C4-2B (cell line): ENCODE data around the gene TWF2.
A peak's percentile ranks its signal among the peaks of the same experiment; 100 is the strongest.

Source experiments
- H3K27ac ChIP-seq: fragments of 450-650 bp; 2 replicates; pipeline ENCODE4 v1.5.1; 2017
- CTCF ChIP-seq: fragments of 450-650 bp; conservative IDR thresholded peaks from 2 replicates; pipeline ENCODE4 v1.5.1; 2017; ENCODE audit warnings: mild to moderate bottlenecking
- ZFX ChIP-seq: fragments of 450-650 bp; IDR thresholded peaks from 2 replicates; pipeline ENCODE4 v1.6.1; 2017

Gene TWF2

GRCh38 chr3:52223449-52224408 is 15.2 kb downstream of the TWF2 start:
- TF ChIP-seq ZFX: no peak
- no peak overlapping the region for H3K27ac ChIP-seq

- no peak overlapping the region for H3K27ac ChIP-seq
- TF ChIP-seq ZFX (no peak), CTCF (no peak)
These were observed 16.4 kb downstream of the TWF2 start for GRCh38 chr3:52222319-52223221.

- no peak for TF ChIP-seq CTCF
- no peak for TF ChIP-seq ZFX
- no peak overlapping the region; the same call in 1 of the 2 replicates for H3K27ac ChIP-seq
These were observed 17.2 kb downstream of the TWF2 start for GRCh38 chr3:52221563-52222318.

GRCh38 chr3:52221141-52221562 is 17.8 kb downstream of the TWF2 start:
- H3K27ac ChIP-seq: peak overlapping the region; percentile 5; the same call in 1 of the 2 replicates
- TF ChIP-seq ZFX (no peak), CTCF (no peak)

GRCh38 chr3:52220380-52221026 is 18.5 kb downstream of the TWF2 start:
- H3K27ac ChIP-seq: peak overlapping the region; percentile 5; the same call in 1 of the 2 replicates
- TF ChIP-seq CTCF (peak; percentile 88), ZFX (no peak)

- TF ChIP-seq CTCF (no peak), ZFX (no peak)
- H3K27ac ChIP-seq: peak overlapping the region; percentile 76
These were observed 19.9 kb downstream of the TWF2 start for GRCh38 chr3:52218937-52219650.
